ENCODE data around the gene OSBPL5.

Gene OSBPL5

DNA sequence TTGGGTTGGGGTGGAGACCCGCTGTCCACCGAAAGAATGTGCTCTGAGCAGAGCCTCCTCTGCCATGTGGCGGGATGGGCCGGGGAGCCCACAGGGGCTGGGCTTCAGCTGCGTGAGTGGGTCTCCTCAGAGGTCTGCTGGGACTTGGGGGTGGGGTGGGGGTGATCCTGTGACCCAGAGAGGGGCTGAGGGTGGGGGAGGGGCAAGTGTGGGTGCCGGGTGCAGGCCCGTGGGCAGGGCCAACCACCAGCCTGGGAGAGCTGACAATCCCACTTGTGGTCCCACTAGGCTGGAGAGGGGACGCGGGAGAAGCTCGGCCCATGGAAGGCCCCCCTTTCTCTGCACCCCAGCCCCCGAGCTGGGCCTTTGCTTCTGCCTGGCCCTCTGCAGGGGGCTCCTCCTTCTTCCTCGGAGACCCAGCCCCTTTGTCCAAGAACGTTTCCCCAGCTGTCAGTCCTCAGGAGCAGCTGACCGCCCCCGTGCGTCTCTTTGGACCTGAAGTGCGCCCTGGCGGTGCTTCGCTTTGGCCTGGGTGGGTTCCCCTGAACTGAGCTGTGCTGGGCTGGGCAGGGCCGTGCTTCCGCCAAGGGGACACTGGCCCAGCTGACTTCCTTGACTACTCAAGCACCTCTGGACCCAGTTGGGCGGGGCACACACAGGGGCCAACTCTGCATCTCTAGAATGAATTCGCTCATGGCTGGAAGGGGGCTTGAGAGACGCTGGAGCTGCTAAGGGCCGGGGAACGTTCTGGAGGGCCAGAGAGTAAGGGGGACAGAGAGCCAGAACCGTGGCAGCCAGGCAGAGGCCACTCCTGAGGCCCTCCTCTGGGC, 30.2 kb downstream of the OSBPL5 start:
- no peak for DNase-seq
- Histone ChIP-seq H3K14ac (ENCODE audit: low read length in 2 of 2) (no peak overlapping the region), H3K18ac (ENCODE audit: low read depth in 1 of 2, low read length in 2 of 2) (no peak overlapping the region), H4K91ac (ENCODE audit: low read length) (peak overlapping the region; percentile 25), H2BK12ac (ENCODE audit: low read length in 2 of 2) (peak overlapping the region; percentile 45 to 56), H3K23ac (ENCODE audit: low read length in 2 of 2) (no peak overlapping the region), H3K4ac (ENCODE audit: low read depth in 1 of 2, low read length in 2 of 2) (no peak overlapping the region), H2BK15ac (ENCODE audit: low read depth, poor library complexity, severe bottlenecking) (no peak overlapping the region), H3K4me1 (ENCODE audit: control insufficient read depth, insufficient read depth, low read depth, low read length) (peaks cover 37% of the 10 kb centered on the region), H3K27ac (ENCODE audit: low read length, poor library complexity, severe bottlenecking) (no peak overlapping the region), H3K79me1 (replicated peaks; ENCODE audit: low read length, poor library complexity, severe bottlenecking) (peaks cover 40% of the 10 kb centered on the region), H4K8ac (ENCODE audit: low read length) (no peak overlapping the region), H3K9ac (ENCODE audit: low read length) (no peak overlapping the region), H3K36me3 (ENCODE audit: control insufficient read depth in 1 of 2, insufficient read depth in 2 of 2, low read depth in 1 of 2, low read length in 2 of 2) (peaks cover 0 to 12% of the 10 kb centered on the region in 2 experiments), H3K9me3 (ENCODE audit: control insufficient read depth, low read length) (no peaks in the 10 kb centered on the region), H3K27me3 (ENCODE audit: control insufficient read depth in 1 of 2, insufficient read depth in 1 of 2, low read length in 2 of 2) (no peaks in the 10 kb centered on the region), H2AK5ac (ENCODE audit: low read length, severe bottlenecking) (no peak overlapping the region), H3K4me2 (ENCODE audit: low read length, poor library complexity, severe bottlenecking) (no peak overlapping the region), H3K4me3 (ENCODE audit: insufficient read depth in 1 of 2, low read depth in 1 of 2, low read length in 2 of 2) (no peak overlapping the region), H2AFZ (ENCODE audit: low read depth, low read length) (no peak overlapping the region), H2BK120ac (ENCODE audit: low read depth, low read length) (no peak overlapping the region), H2BK5ac (ENCODE audit: low read depth, low read length, poor library complexity, severe bottlenecking) (no peak overlapping the region)
- 91% methylated on average over 26 of the region's 27 CpGs for WGBS

DNA sequence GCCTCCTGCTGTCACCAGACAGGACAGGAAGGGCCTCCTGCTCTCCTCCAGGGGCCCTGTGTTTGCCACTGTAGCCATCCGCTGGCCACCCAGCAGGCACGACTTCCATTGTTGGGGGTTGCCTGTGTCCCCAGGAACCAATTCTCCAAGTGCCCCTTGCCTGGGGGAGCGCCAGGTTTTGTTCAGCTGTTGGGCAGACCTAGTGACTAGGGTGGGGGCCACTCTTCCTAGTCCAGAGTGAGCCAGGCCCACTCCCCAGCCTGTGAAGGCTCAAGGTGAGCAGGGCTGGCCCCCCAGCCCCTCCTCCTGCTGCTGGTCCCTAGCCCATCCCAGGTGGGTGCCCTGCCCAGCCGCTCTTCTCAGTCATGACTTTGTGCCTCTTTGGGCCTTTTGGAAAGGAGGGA, 30.9 kb downstream of the OSBPL5 start:
- Histone ChIP-seq H3K27ac (ENCODE audit: low read length, poor library complexity, severe bottlenecking) (no peak overlapping the region), H2BK15ac (ENCODE audit: low read depth, poor library complexity, severe bottlenecking) (no peak overlapping the region), H2AFZ (ENCODE audit: low read depth, low read length) (no peak overlapping the region), H3K23ac (ENCODE audit: low read length in 2 of 2) (no peak overlapping the region), H3K36me3 (ENCODE audit: control insufficient read depth in 1 of 2, insufficient read depth in 2 of 2, low read depth in 1 of 2, low read length in 2 of 2) (peaks cover 0 to 12% of the 10 kb centered on the region in 2 experiments), H3K27me3 (ENCODE audit: control insufficient read depth in 1 of 2, insufficient read depth in 1 of 2, low read length in 2 of 2) (no peaks in the 10 kb centered on the region), H3K9ac (ENCODE audit: low read length) (no peak overlapping the region), H3K4me3 (ENCODE audit: insufficient read depth in 1 of 2, low read depth in 1 of 2, low read length in 2 of 2) (no peak overlapping the region), H2BK120ac (ENCODE audit: low read depth, low read length) (no peak overlapping the region), H3K4me1 (ENCODE audit: control insufficient read depth, insufficient read depth, low read depth, low read length) (peaks cover 36% of the 10 kb centered on the region), H3K9me3 (ENCODE audit: control insufficient read depth, low read length) (no peaks in the 10 kb centered on the region), H2BK12ac (ENCODE audit: low read length in 2 of 2) (no peak overlapping the region), H4K8ac (ENCODE audit: low read length) (no peak overlapping the region), H3K4me2 (ENCODE audit: low read length, poor library complexity, severe bottlenecking) (no peak overlapping the region), H3K79me1 (replicated peaks; ENCODE audit: low read length, poor library complexity, severe bottlenecking) (peaks cover 42% of the 10 kb centered on the region), H3K18ac (ENCODE audit: low read depth in 1 of 2, low read length in 2 of 2) (no peak overlapping the region), H2AK5ac (ENCODE audit: low read length, severe bottlenecking) (no peak overlapping the region), H3K4ac (ENCODE audit: low read depth in 1 of 2, low read length in 2 of 2) (no peak overlapping the region), H3K14ac (ENCODE audit: low read length in 2 of 2) (no peak overlapping the region), H4K91ac (ENCODE audit: low read length) (no peak overlapping the region), H2BK5ac (ENCODE audit: low read depth, low read length, poor library complexity, severe bottlenecking) (no peak overlapping the region)
- WGBS = 91% methylated on average over 4 of the region's 4 CpGs
- no peak for DNase-seq

DNA sequence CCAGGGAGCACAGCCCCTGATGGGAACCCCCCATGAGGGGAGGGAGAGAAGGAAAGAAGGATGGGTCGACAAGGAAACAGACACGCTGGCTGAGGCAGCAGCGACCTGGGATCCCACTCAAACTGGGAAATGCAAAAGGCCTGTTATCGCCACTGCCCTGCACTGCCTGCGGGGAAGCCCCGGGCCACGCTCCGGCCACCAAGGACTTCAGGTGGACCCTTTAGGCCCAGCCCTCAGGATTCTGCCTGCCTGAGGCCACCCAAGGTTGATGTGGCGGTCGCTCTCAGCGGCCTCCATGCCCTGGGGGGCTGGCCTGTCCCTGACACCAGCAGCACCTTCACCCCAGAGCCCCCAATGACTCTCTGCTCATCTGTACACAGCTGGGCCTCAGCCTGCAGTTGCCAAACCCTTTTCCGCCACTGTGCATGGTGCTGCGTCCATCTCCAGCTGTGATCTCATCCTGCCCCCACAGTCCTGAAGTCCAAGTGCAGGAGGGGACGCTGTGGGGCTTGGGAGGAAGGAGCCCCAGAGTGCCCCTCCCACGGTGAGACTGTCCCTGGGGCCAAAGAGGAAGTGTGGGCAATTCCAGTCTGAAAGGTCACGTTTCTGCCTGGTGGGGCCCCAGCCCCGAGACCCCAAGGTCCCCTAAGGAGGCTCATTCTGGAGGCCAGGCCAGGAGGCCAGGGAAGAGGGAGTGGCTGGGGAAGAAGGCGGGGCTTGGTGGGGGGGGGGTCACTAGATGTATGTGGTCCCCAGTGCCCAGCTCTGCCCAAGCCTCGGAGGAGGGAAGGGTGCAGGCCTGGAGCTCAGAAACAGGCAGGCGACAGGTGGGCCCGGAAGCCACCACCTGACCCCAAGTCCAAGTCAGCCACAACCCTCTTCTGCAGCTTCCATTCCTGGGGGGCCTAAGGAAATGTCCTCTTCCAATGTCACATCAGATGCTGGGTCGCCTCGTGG, 31.6 kb downstream of the OSBPL5 start:
- Histone ChIP-seq H2BK15ac (ENCODE audit: low read depth, poor library complexity, severe bottlenecking) (no peak overlapping the region), H2AK5ac (ENCODE audit: low read length, severe bottlenecking) (no peak overlapping the region), H3K9me3 (ENCODE audit: control insufficient read depth, low read length) (no peaks in the 10 kb centered on the region), H3K18ac (ENCODE audit: low read depth in 1 of 2, low read length in 2 of 2) (no peak overlapping the region), H3K9ac (ENCODE audit: low read length) (no peak overlapping the region), H3K4me2 (ENCODE audit: low read length, poor library complexity, severe bottlenecking) (no peak overlapping the region), H3K23ac (ENCODE audit: low read length in 2 of 2) (no peak overlapping the region), H2BK120ac (ENCODE audit: low read depth, low read length) (no peak overlapping the region), H3K4me1 (ENCODE audit: control insufficient read depth, insufficient read depth, low read depth, low read length) (peaks cover 30% of the 10 kb centered on the region), H3K14ac (ENCODE audit: low read length in 2 of 2) (no peak overlapping the region), H3K4me3 (ENCODE audit: insufficient read depth in 1 of 2, low read depth in 1 of 2, low read length in 2 of 2) (no peak overlapping the region), H3K79me1 (replicated peaks; ENCODE audit: low read length, poor library complexity, severe bottlenecking) (peaks cover 35% of the 10 kb centered on the region), H3K4ac (ENCODE audit: low read depth in 1 of 2, low read length in 2 of 2) (no peak overlapping the region), H2AFZ (ENCODE audit: low read depth, low read length) (no peak overlapping the region), H3K27me3 (ENCODE audit: control insufficient read depth in 1 of 2, insufficient read depth in 1 of 2, low read length in 2 of 2) (no peaks in the 10 kb centered on the region), H3K27ac (ENCODE audit: low read length, poor library complexity, severe bottlenecking) (no peak overlapping the region), H2BK12ac (ENCODE audit: low read length in 2 of 2) (no peak overlapping the region), H3K36me3 (ENCODE audit: control insufficient read depth in 1 of 2, insufficient read depth in 2 of 2, low read depth in 1 of 2, low read length in 2 of 2) (peaks cover 3 to 16% of the 10 kb centered on the region in 2 experiments), H4K8ac (ENCODE audit: low read length) (no peak overlapping the region), H4K91ac (ENCODE audit: low read length) (no peak overlapping the region), H2BK5ac (ENCODE audit: low read depth, low read length, poor library complexity, severe bottlenecking) (no peak overlapping the region)
- WGBS = 94% methylated on average over 22 of the region's 23 CpGs
- no peak for DNase-seq

DNA sequence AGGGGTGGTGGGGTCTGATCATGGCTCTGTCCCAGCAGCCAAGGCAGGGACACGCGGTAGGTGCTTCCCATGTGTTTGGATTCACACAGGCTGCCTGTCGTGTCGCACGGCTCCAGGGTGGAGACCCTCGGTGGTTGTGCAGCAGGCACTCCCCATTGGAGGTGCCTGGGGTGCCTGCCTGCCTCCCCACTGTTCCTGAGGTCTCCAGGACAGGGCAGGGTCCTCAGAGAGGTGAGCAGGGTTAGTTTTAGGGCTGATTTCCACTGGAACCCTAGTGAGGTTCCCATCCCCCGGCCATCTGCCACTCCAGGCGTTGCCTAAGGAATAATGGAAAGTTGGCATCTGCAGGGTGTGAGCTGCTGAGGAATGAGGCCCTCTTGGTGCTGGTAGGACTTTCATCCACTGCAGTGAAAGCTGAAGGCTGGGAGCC, 32.3 kb downstream of the OSBPL5 start:
- Histone ChIP-seq H3K18ac (ENCODE audit: low read depth in 1 of 2, low read length in 2 of 2) (no peak overlapping the region), H2BK120ac (ENCODE audit: low read depth, low read length) (no peak overlapping the region), H3K79me1 (replicated peaks; ENCODE audit: low read length, poor library complexity, severe bottlenecking) (peaks cover 28% of the 10 kb centered on the region), H3K9ac (ENCODE audit: low read length) (no peak overlapping the region), H4K91ac (ENCODE audit: low read length) (no peak overlapping the region), H3K27ac (ENCODE audit: low read length, poor library complexity, severe bottlenecking) (no peak overlapping the region), H2BK15ac (ENCODE audit: low read depth, poor library complexity, severe bottlenecking) (no peak overlapping the region), H3K9me3 (ENCODE audit: control insufficient read depth, low read length) (no peaks in the 10 kb centered on the region), H3K4me2 (ENCODE audit: low read length, poor library complexity, severe bottlenecking) (no peak overlapping the region), H2AFZ (ENCODE audit: low read depth, low read length) (no peak overlapping the region), H2BK12ac (ENCODE audit: low read length in 2 of 2) (no peak overlapping the region), H2AK5ac (ENCODE audit: low read length, severe bottlenecking) (no peak overlapping the region), H3K4me1 (ENCODE audit: control insufficient read depth, insufficient read depth, low read depth, low read length) (peaks cover 23% of the 10 kb centered on the region), H3K4me3 (ENCODE audit: insufficient read depth in 1 of 2, low read depth in 1 of 2, low read length in 2 of 2) (no peak overlapping the region), H3K4ac (ENCODE audit: low read depth in 1 of 2, low read length in 2 of 2) (no peak overlapping the region), H4K8ac (ENCODE audit: low read length) (no peak overlapping the region), H3K27me3 (ENCODE audit: control insufficient read depth in 1 of 2, insufficient read depth in 1 of 2, low read length in 2 of 2) (no peaks in the 10 kb centered on the region), H3K36me3 (ENCODE audit: control insufficient read depth in 1 of 2, insufficient read depth in 2 of 2, low read depth in 1 of 2, low read length in 2 of 2) (peaks cover 7 to 16% of the 10 kb centered on the region in 2 experiments), H3K14ac (ENCODE audit: low read length in 2 of 2) (no peak overlapping the region), H2BK5ac (ENCODE audit: low read depth, low read length, poor library complexity, severe bottlenecking) (no peak overlapping the region), H3K23ac (ENCODE audit: low read length in 2 of 2) (no peak overlapping the region)
- DNase-seq = no peak
- 89% methylated on average over 8 of the region's 8 CpGs for WGBS

Data from mesenchymal stem cell (in vitro differentiated cells and primary cell).